GM23338 (cell line): ENCODE data around the gene EBPL. TPM values are rescaled to one million over a fixed set of nuclear protein-coding genes. Genes with fewer than 3 reads are reported as not detected.

ENCODE experiments used
- EZH2 ChIP-seq: fragments of 200-600 bp; sonication (generic); IDR thresholded peaks from one replicate; pipeline ENCODE4 v1.8.0; 2017; ENCODE audit warnings: antibody characterized with exemption, mild to moderate bottlenecking, low read depth; ENCODE audit not compliant: unreplicated experiment
- NANOG ChIP-seq: IDR thresholded peaks from 2 replicates; pipeline ENCODE4 v1.6.1; 2016; ENCODE audit warnings: antibody characterized with exemption, borderline replicate concordance
- ZNF331 ChIP-seq: fragments of 250-450 bp; sonication (Bioruptor Pico); IDR thresholded peaks from 2 replicates; pipeline ENCODE4 v1.5.0; 2020; ENCODE audit warnings: low read depth, mild to moderate bottlenecking, moderate library complexity
- polyA plus RNA-seq: library from polyadenylated mRNA; unstranded; fragments of >200 nt; fragmentation: Nextera tagmentation; extraction: Ambion mirVana; gene quantifications from 2 replicates; pipeline ENCODE4 v1.2.1, GENCODE V29; 2016
- total RNA-seq: library from RNA; depleted of rRNA; stranded (reverse); fragments of >200 nt; shearing (Covaris generic); gene quantifications from 2 replicates; pipeline ENCODE4 v1.2.3, GENCODE V29; 2014
- TF ChIP-seq, protein P1 (sequence below): fragments of 250-450 bp; sonication (Bioruptor Pico); IDR thresholded peaks from 2 replicates; pipeline ENCODE4 v1.5.0; 2020; ENCODE audit warnings: mild to moderate bottlenecking, moderate library complexity
- TF ChIP-seq, protein P2 (sequence below): IDR thresholded peaks from 2 replicates; pipeline ENCODE4 v1.6.1; 2016; ENCODE audit warnings: antibody characterized with exemption
- TF ChIP-seq, protein P3 (sequence below): IDR thresholded peaks from one replicate; pipeline ENCODE4 v1.6.1; 2018; ENCODE audit warnings: antibody characterized with exemption; ENCODE audit not compliant: unreplicated experiment

Gene EBPL
- total and polyA plus RNA-seq, 2 experiments from 2014 or later, result 231 to 245 TPM

DNA sequence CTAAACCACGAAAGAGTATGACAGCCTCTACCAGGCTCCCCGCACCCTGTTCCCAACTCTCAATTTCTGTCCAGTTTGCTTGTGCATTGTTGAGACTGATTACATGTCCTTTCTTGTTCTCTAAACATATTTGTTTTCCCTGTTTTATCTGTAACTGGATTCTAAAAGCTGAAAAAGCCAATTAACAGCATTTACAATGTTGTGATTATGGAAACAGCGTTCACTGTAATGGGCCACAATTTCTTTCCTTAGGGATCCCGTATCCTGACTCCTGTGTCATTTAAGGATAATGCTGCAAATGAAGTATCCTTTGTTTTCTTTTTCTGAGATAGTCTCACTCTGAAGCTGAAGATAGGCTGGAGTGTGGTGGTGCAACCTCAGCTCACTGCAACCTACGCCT is 20.5 kb downstream of the EBPL start (continued):
- TF ChIP-seq, protein P1, sequence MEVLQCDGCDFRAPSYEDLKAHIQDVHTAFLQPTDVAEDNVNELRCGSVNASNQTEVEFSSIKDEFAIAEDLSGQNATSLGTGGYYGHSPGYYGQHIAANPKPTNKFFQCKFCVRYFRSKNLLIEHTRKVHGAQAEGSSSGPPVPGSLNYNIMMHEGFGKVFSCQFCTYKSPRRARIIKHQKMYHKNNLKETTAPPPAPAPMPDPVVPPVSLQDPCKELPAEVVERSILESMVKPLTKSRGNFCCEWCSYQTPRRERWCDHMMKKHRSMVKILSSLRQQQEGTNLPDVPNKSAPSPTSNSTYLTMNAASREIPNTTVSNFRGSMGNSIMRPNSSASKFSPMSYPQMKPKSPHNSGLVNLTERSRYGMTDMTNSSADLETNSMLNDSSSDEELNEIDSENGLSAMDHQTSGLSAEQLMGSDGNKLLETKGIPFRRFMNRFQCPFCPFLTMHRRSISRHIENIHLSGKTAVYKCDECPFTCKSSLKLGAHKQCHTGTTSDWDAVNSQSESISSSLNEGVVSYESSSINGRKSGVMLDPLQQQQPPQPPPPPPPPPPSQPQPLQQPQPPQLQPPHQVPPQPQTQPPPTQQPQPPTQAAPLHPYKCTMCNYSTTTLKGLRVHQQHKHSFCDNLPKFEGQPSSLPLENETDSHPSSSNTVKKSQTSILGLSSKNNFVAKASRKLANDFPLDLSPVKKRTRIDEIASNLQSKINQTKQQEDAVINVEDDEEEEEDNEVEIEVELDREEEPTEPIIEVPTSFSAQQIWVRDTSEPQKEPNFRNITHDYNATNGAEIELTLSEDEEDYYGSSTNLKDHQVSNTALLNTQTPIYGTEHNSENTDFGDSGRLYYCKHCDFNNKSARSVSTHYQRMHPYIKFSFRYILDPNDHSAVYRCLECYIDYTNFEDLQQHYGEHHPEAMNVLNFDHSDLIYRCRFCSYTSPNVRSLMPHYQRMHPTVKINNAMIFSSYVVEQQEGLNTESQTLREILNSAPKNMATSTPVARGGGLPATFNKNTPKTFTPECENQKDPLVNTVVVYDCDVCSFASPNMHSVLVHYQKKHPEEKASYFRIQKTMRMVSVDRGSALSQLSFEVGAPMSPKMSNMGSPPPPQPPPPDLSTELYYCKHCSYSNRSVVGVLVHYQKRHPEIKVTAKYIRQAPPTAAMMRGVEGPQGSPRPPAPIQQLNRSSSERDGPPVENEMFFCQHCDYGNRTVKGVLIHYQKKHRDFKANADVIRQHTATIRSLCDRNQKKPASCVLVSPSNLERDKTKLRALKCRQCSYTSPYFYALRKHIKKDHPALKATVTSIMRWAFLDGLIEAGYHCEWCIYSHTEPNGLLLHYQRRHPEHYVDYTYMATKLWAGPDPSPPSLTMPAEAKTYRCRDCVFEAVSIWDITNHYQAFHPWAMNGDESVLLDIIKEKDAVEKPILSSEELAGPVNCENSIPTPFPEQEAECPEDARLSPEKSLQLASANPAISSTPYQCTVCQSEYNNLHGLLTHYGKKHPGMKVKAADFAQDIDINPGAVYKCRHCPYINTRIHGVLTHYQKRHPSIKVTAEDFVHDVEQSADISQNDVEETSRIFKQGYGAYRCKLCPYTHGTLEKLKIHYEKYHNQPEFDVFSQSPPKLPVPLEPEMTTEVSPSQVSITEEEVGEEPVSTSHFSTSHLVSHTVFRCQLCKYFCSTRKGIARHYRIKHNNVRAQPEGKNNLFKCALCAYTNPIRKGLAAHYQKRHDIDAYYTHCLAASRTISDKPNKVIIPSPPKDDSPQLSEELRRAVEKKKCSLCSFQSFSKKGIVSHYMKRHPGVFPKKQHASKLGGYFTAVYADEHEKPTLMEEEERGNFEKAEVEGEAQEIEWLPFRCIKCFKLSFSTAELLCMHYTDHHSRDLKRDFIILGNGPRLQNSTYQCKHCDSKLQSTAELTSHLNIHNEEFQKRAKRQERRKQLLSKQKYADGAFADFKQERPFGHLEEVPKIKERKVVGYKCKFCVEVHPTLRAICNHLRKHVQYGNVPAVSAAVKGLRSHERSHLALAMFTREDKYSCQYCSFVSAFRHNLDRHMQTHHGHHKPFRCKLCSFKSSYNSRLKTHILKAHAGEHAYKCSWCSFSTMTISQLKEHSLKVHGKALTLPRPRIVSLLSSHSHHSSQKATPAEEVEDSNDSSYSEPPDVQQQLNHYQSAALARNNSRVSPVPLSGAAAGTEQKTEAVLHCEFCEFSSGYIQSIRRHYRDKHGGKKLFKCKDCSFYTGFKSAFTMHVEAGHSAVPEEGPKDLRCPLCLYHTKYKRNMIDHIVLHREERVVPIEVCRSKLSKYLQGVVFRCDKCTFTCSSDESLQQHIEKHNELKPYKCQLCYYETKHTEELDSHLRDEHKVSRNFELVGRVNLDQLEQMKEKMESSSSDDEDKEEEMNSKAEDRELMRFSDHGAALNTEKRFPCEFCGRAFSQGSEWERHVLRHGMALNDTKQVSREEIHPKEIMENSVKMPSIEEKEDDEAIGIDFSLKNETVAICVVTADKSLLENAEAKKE (CRISPR knock-in tag), result no peak
- TF ChIP-seq ZNF331 (CRISPR knock-in tag) (no peak), EZH2 (no peak), NANOG (no peak)
- TF ChIP-seq, protein P2, sequence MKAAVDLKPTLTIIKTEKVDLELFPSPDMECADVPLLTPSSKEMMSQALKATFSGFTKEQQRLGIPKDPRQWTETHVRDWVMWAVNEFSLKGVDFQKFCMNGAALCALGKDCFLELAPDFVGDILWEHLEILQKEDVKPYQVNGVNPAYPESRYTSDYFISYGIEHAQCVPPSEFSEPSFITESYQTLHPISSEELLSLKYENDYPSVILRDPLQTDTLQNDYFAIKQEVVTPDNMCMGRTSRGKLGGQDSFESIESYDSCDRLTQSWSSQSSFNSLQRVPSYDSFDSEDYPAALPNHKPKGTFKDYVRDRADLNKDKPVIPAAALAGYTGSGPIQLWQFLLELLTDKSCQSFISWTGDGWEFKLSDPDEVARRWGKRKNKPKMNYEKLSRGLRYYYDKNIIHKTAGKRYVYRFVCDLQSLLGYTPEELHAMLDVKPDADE, result no peak
- TF ChIP-seq, protein P3, sequence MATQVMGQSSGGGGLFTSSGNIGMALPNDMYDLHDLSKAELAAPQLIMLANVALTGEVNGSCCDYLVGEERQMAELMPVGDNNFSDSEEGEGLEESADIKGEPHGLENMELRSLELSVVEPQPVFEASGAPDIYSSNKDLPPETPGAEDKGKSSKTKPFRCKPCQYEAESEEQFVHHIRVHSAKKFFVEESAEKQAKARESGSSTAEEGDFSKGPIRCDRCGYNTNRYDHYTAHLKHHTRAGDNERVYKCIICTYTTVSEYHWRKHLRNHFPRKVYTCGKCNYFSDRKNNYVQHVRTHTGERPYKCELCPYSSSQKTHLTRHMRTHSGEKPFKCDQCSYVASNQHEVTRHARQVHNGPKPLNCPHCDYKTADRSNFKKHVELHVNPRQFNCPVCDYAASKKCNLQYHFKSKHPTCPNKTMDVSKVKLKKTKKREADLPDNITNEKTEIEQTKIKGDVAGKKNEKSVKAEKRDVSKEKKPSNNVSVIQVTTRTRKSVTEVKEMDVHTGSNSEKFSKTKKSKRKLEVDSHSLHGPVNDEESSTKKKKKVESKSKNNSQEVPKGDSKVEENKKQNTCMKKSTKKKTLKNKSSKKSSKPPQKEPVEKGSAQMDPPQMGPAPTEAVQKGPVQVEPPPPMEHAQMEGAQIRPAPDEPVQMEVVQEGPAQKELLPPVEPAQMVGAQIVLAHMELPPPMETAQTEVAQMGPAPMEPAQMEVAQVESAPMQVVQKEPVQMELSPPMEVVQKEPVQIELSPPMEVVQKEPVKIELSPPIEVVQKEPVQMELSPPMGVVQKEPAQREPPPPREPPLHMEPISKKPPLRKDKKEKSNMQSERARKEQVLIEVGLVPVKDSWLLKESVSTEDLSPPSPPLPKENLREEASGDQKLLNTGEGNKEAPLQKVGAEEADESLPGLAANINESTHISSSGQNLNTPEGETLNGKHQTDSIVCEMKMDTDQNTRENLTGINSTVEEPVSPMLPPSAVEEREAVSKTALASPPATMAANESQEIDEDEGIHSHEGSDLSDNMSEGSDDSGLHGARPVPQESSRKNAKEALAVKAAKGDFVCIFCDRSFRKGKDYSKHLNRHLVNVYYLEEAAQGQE, result no peak
